OCI-LY7 (cell line): Measurements from ENCODE around the gene ADSS1.

ENCODE experiments used
- EZH2phosphoT487 ChIP-seq: fragments of 200-600 bp; sonication (generic); IDR thresholded peaks from 2 replicates; pipeline ENCODE4 v1.6.1; 2018; ENCODE audit warnings: low read depth, borderline replicate concordance, mild to moderate bottlenecking, mixed run types, antibody characterized with exemption, low read length, moderate library complexity, mixed read lengths
- TF ChIP-seq, protein P1 (sequence below): fragments of 200-600 bp; sonication (generic); conservative IDR thresholded peaks from 2 replicates; pipeline ENCODE4 v1.5.1; 2014; ENCODE audit warnings: mild to moderate bottlenecking, antibody characterized with exemption, low read length, moderate library complexity, mixed read lengths

DNA sequence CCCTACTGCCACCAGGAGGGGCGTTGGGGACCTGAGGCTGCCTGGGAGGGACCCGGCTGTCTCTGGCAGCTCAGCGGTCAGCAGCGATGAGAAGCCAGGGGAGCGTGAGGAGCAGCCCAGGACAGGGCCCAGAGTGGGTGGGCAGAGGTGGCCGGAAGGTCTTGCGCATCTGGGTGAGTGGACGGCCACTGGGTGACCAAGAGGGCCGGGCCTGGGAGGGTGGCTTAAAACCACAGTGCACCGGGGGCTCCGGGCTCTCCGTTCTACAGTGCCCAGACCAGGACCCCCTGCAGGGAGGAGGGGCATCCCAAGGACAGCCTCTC lies 24.6 kb upstream of the ADSS1 start:
- TF ChIP-seq, protein P1, sequence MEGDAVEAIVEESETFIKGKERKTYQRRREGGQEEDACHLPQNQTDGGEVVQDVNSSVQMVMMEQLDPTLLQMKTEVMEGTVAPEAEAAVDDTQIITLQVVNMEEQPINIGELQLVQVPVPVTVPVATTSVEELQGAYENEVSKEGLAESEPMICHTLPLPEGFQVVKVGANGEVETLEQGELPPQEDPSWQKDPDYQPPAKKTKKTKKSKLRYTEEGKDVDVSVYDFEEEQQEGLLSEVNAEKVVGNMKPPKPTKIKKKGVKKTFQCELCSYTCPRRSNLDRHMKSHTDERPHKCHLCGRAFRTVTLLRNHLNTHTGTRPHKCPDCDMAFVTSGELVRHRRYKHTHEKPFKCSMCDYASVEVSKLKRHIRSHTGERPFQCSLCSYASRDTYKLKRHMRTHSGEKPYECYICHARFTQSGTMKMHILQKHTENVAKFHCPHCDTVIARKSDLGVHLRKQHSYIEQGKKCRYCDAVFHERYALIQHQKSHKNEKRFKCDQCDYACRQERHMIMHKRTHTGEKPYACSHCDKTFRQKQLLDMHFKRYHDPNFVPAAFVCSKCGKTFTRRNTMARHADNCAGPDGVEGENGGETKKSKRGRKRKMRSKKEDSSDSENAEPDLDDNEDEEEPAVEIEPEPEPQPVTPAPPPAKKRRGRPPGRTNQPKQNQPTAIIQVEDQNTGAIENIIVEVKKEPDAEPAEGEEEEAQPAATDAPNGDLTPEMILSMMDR, result no peak
- no peak for TF ChIP-seq EZH2phosphoT487
